IPS-15b (cell line): ENCODE measurements around the gene PDE6A.
A peak's percentile ranks its signal among the peaks of the same experiment; 100 is the strongest.
"Not testable (repeated sequence)": the region's sequence is repeated elsewhere in the genome, so short reads cannot be mapped to it uniquely, and the experiment has no call there.

ENCODE experiments used
- H3K27me3 ChIP-seq: one replicate; pipeline ENCODE4 v1.6.1; 2013; ENCODE audit warnings: low read length; ENCODE audit not compliant: control insufficient read depth, insufficient read depth
- H3K36me3 ChIP-seq: one replicate; pipeline ENCODE4 v1.6.1; 2013; ENCODE audit warnings: low read length; ENCODE audit not compliant: control insufficient read depth, insufficient read depth
- H3K4me1 ChIP-seq: one replicate; pipeline ENCODE4 v1.6.1; 2013; ENCODE audit warnings: mild to moderate bottlenecking, low read length; ENCODE audit not compliant: control insufficient read depth, insufficient read depth
- H3K4me3 ChIP-seq: one replicate; pipeline ENCODE4 v1.5.1; 2013; ENCODE audit warnings: low read depth, low read length
- H3K9ac ChIP-seq: one replicate; pipeline ENCODE4 v1.6.1; 2013; ENCODE audit warnings: low read depth, mild to moderate bottlenecking, low read length
- H3K9me3 ChIP-seq: one replicate; pipeline ENCODE4 v1.6.1; 2013; ENCODE audit warnings: mild to moderate bottlenecking, low read length; ENCODE audit not compliant: control insufficient read depth, insufficient read depth

Gene PDE6A

GRCh38 chr5:149883550-149883949, 61.0 kb downstream of the PDE6A start:
- Histone ChIP-seq H3K27me3 (no peaks in the 10 kb centered on the region), H3K9ac (no peak overlapping the region), H3K9me3 (no peaks in the 10 kb centered on the region), H3K36me3 (no peaks in the 10 kb centered on the region), H3K4me3 (no peak overlapping the region), H3K4me1 (no peaks in the 10 kb centered on the region)

GRCh38 chr5:149882633-149883032, 62.0 kb downstream of the PDE6A start:
- not testable (repeated sequence) for H3K4me3 ChIP-seq, H3K4me1 ChIP-seq, H3K9ac ChIP-seq, H3K27me3 ChIP-seq, H3K9me3 ChIP-seq, H3K36me3 ChIP-seq

DNA sequence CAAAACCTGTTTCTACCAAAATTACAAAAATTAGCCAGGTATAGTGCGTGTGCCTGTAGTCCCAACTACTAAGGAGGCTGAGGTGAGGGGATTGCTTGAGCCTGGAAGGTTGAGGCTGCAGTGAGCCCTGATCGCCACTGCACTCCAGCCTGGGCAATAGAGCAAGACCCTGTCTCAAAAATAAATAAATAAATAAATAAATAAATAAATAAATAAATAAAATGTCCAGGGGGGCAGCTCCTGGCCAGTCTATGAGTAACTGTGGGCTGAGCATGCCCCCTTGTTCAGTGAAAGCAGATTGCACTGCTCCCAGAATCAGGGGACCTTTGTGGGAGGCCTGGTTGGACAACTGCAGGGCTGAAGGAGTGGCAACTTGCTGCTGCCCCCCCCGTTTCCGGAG, 62.7 kb downstream of the PDE6A start:
- Histone ChIP-seq H3K27me3 (no peaks in the 10 kb centered on the region), H3K9me3 (no peaks in the 10 kb centered on the region), H3K9ac (no peak overlapping the region), H3K36me3 (no peaks in the 10 kb centered on the region), H3K4me3 (no peak overlapping the region), H3K4me1 (no peaks in the 10 kb centered on the region)

DNA sequence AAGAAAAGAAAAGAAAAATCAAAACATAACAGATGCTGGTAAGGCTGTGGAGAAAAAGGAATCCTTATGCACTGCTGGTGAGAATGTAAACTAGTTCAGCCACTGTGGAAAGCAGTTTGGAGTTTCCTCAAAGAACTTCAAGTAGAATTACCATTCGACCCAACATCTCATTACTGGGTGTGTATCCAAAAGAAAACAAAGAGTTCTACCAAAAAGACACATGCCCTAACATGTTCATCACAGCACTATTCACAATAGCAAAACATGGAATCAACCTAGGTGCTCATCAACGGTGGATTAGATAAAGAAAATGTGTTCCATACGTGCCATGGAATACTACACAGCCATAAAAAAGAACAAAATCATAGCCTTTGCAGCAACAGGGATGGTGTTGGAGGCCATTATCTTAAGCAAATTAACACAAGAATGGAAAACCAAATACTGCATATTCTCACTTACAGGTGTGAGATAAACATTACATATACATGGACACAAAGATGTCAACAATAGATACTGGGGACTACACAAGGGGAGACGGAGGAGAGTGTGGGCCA, 63.4 kb downstream of the PDE6A start:
- Histone ChIP-seq H3K4me1 (no peaks in the 10 kb centered on the region), H3K4me3 (no peak overlapping the region)

GRCh38 chr5:149879593-149879992, 65.0 kb downstream of the PDE6A start:
- not testable (repeated sequence) for H3K27me3 ChIP-seq, H3K9me3 ChIP-seq, H3K9ac ChIP-seq, H3K4me1 ChIP-seq, H3K4me3 ChIP-seq, H3K36me3 ChIP-seq

More for the DNA sequence above, 63.4 kb downstream of the PDE6A start:
- Histone ChIP-seq H3K9ac (no peak overlapping the region), H3K27me3 (no peaks in the 10 kb centered on the region), H3K36me3 (no peaks in the 10 kb centered on the region), H3K9me3 (no peaks in the 10 kb centered on the region)

- H3K4me1 ChIP-seq = no peaks in the 10 kb centered on the region
- no peak overlapping the region for H3K4me3 ChIP-seq
- H3K27me3 ChIP-seq = no peaks in the 10 kb centered on the region
- no peaks in the 10 kb centered on the region for H3K36me3 ChIP-seq
- no peak overlapping the region for H3K9ac ChIP-seq
- H3K9me3 ChIP-seq = no peaks in the 10 kb centered on the region
These were observed 66.2 kb downstream of the PDE6A start for GRCh38 chr5:149878371-149878770.

- H3K9me3 ChIP-seq = no peaks in the 10 kb centered on the region
- no peak overlapping the region for H3K4me3 ChIP-seq
- H3K4me1 ChIP-seq = no peaks in the 10 kb centered on the region
- H3K9ac ChIP-seq = no peak overlapping the region
- no peaks in the 10 kb centered on the region for H3K36me3 ChIP-seq
- H3K27me3 ChIP-seq = no peaks in the 10 kb centered on the region
These were observed 70.7 kb downstream of the PDE6A start for GRCh38 chr5:149873896-149874295.

DNA sequence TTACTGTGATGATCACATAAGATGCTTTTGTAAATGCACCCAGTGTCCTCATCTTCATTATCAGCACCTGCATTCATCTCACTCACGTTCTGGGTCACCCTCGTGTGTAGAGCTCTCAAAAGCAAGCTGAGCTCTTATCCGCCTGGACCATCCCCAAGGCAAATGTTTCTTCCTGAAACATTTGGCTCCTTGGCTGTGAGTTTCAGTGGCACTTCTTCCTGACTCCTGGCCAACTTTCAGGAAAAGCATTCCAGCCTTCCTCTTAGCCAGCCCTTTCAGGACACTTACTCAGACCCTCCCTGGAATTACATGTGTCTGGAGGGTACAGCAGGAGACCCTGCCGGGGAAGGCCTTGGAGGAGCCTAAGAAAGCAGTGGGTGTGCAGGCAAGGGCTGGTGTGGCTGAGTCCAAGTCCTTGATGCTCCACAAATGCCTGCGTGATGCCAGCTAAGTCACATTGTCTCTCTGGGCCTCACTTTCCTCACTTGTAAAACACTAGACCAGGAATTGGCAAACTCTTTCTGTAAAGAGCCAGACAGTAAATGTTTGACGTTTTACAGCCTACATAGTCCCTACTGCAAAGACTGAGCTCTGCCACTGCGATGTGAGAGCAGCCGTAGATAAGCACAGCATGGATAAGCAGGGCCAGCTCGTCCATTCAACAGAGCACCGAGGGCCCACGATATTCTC, 72.1 kb downstream of the PDE6A start:
- no peak overlapping the region for H3K4me3 ChIP-seq
- H3K27me3 ChIP-seq = no peaks in the 10 kb centered on the region
- no peaks in the 10 kb centered on the region for H3K36me3 ChIP-seq
- H3K4me1 ChIP-seq = no peaks in the 10 kb centered on the region
- H3K9me3 ChIP-seq = no peaks in the 10 kb centered on the region
- H3K9ac ChIP-seq = peak overlapping the region; percentile 24

DNA sequence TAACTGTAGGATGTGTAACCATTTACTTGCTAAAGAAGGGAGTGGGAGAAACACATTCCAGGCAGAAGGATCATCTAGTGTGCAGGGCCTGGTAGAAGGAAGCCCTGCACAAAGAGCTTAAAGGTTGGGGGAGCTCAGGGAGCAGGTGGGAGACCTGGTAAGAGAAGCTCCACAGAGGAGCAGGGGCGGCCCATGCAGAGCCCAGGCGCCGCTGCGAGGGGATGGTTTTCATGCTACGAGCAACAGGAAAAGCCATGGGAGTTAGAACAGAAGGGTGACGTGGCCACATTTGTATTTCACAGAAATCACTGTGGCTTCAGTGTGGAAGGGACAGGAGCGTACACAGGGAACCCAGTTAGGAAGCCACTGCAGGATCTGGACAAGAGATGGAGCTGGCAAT, 73.1 kb downstream of the PDE6A start:
- Histone ChIP-seq H3K4me3 (no peak overlapping the region), H3K9me3 (no peaks in the 10 kb centered on the region), H3K9ac (no peak overlapping the region), H3K36me3 (no peaks in the 10 kb centered on the region), H3K4me1 (no peaks in the 10 kb centered on the region), H3K27me3 (no peaks in the 10 kb centered on the region)

DNA sequence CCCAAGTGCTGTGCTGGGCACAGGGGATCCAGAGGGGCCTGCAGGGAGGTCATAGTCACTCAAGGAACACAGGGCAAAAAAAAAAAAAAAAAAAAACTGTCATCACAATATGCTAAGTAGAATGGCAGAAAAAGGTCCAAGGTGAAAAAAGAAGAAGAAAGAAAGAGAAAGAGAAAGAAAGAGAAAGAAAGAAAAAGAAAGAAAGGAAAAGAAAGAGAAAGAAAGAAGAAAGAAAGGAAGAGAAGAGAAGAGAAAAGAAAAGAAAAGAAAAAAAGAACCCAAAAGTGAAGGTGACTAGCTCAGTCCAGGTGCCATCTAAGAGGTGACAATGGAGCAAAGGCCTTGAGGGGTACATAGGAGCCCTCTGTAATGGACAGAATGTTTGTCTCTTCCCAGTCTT, 73.9 kb downstream of the PDE6A start:
- H3K9ac ChIP-seq = no peak overlapping the region
- H3K4me3 ChIP-seq = no peak overlapping the region
- no peaks in the 10 kb centered on the region for H3K9me3 ChIP-seq
- H3K4me1 ChIP-seq = no peaks in the 10 kb centered on the region
- H3K36me3 ChIP-seq = no peaks in the 10 kb centered on the region
- no peaks in the 10 kb centered on the region for H3K27me3 ChIP-seq

GRCh38 chr5:149870232-149870631, 74.4 kb downstream of the PDE6A start:
- Histone ChIP-seq H3K9me3 (no peaks in the 10 kb centered on the region), H3K9ac (no peak overlapping the region)

DNA sequence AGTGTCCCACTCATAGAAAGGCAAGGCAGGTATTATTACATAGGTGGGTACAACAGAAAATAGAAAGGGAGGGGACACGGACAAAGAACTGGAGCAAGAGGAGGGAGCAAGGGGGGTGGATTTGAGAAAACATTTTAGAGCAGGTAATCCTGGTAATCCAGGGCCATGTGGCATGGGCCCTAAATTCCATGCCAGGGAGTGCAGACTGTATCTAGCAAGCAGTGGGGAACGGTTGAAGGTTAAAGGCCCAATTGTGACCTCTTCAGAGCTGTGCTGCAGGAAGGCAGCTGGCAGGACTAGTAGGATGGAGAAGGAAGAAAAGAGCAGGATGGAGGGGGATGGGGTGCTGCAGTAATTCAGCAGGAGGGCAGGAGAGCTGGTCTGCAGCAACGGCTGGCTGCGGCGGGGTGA, 75.2 kb downstream of the PDE6A start:
- Histone ChIP-seq H3K9me3 (no peaks in the 10 kb centered on the region), H3K9ac (no peak overlapping the region), H3K36me3 (no peaks in the 10 kb centered on the region), H3K4me3 (no peak overlapping the region), H3K27me3 (no peaks in the 10 kb centered on the region), H3K4me1 (no peaks in the 10 kb centered on the region)

More at GRCh38 chr5:149870232-149870631, 74.4 kb downstream of the PDE6A start:
- no peaks in the 10 kb centered on the region for H3K36me3 ChIP-seq
- no peak overlapping the region for H3K4me3 ChIP-seq
- no peaks in the 10 kb centered on the region for H3K27me3 ChIP-seq
- H3K4me1 ChIP-seq = no peaks in the 10 kb centered on the region
